ENCODE measurements around the gene NEU2.

- TF ChIP-seq POLR2AphosphoS5 (IDR thresholded peaks at IDR 0.05; ENCODE audit: low read depth, low read length) (no peak), POLR2A (IDR thresholded peaks at IDR 0.05; ENCODE audit: low read depth, low read length) (no peak), TAF1 (IDR thresholded peaks at IDR 0.05; ENCODE audit: borderline replicate concordance, low read depth, low read length) (no peak)
Observed at GRCh38 chr2:233044974-233045605, 12.6 kb downstream of the NEU2 start.
